ENCODE data around the gene TMEM259.

TMEM259 gene

GRCh38 chr19:972281-972680 lies 48.6 kb downstream of the TMEM259 start:
- no peak for TF ChIP-seq CTCF (IDR thresholded peaks at IDR 0.05; ENCODE audit: low read depth, low read length)
- DNase-seq (ENCODE audit: extremely low read depth, low read depth): no peak

GRCh38 chr19:971795-972194 lies 49.1 kb downstream of the TMEM259 start:
- no peak for DNase-seq (ENCODE audit: extremely low read depth, low read depth)
- TF ChIP-seq CTCF (IDR thresholded peaks at IDR 0.05; ENCODE audit: low read depth, low read length): no peak

GRCh38 chr19:970695-971094 lies 50.2 kb downstream of the TMEM259 start:
- no peak for DNase-seq (ENCODE audit: extremely low read depth, low read depth)

GRCh38 chr19:966485-967088 lies 54.3 kb downstream of the TMEM259 start:
- no peak for TF ChIP-seq CTCF (IDR thresholded peaks at IDR 0.05; ENCODE audit: low read depth, low read length)
- DNase-seq (ENCODE audit: extremely low read depth, low read depth): no peak

More at GRCh38 chr19:970695-971094, 50.2 kb downstream of the TMEM259 start:
- TF ChIP-seq CTCF (IDR thresholded peaks at IDR 0.05; ENCODE audit: low read depth, low read length): peak; percentile 53

- no peak for DNase-seq (ENCODE audit: extremely low read depth, low read depth)
- no peak for TF ChIP-seq CTCF (IDR thresholded peaks at IDR 0.05; ENCODE audit: low read depth, low read length)
Measured at GRCh38 chr19:964761-965694, 55.9 kb downstream of the TMEM259 start.

- no peak for TF ChIP-seq CTCF (IDR thresholded peaks at IDR 0.05; ENCODE audit: low read depth, low read length)
- no peak for DNase-seq (ENCODE audit: extremely low read depth, low read depth)
Measured at GRCh38 chr19:964116-964520, 56.8 kb downstream of the TMEM259 start.

- DNase-seq (ENCODE audit: extremely low read depth, low read depth): no peak
- no peak for TF ChIP-seq CTCF (IDR thresholded peaks at IDR 0.05; ENCODE audit: low read depth, low read length)
Measured at GRCh38 chr19:963486-963951, 57.4 kb downstream of the TMEM259 start.
